IMR-90 (cell line): ENCODE data around the gene RERE. TPM values are rescaled to one million over a fixed set of nuclear protein-coding genes. Genes with fewer than 3 reads are reported as not detected.

Source experiments
- ATAC-seq: fragments of 200-7000 bp; cut with Tn5 transposase; 2 replicates; pipeline ENCODE4 v1.9.1; 2020; ENCODE audit warnings: low read depth, mild to moderate bottlenecking, moderate library complexity
- BruUV-seq: library from RNA; stranded (reverse); fragments of 400-500 nt; replicated peaks from 2 replicates; lab custom pipeline; 2021; lab: Mats Ljungman, UMichigan
- CTCF ChIA-PET: fragments of 300-600 bp; formaldehyde crosslinking; extraction: SDS; loops from one replicate; lab custom pipeline; 2021; ENCODE audit warnings: antibody characterized with exemption; lab: Yijun Ruan, JAX
- POLR2A ChIA-PET: fragments of 300-600 bp; sonication (Branson Sonifier 250); formaldehyde crosslinking; loops from one replicate; lab custom pipeline; 2022; ENCODE audit warnings: antibody characterized with exemption; ENCODE audit not compliant: unreplicated experiment; lab: Charles Lee
- DNase-seq: peaks from one replicate; pipeline ENCODE4 v3.0.0; 2013
- H2AFZ ChIP-seq: replicated peaks from 2 replicates; pipeline ENCODE3; 2013; ENCODE audit warnings: low read length, mild to moderate bottlenecking; ENCODE audit not compliant: poor library complexity
- H2AK5ac ChIP-seq: 2 replicates; pipeline ENCODE4 v1.6.1; 2013; ENCODE audit warnings: low read depth, low read length, inconsistent platforms
- H2AK9ac ChIP-seq: replicated peaks from 2 replicates; pipeline ENCODE3; 2013; ENCODE audit warnings: mild to moderate bottlenecking, low read depth, low read length, moderate library complexity; ENCODE audit not compliant: poor library complexity
- H2BK120ac ChIP-seq: 2 replicates; pipeline ENCODE4 v1.6.1; 2013; ENCODE audit warnings: low read depth, low read length, inconsistent platforms
- H2BK15ac ChIP-seq: 3 replicates; pipeline ENCODE4 v1.6.1; 2013; ENCODE audit warnings: low read depth, low read length, inconsistent platforms
- H2BK20ac ChIP-seq: 2 replicates; pipeline ENCODE4 v1.6.1; 2013; ENCODE audit warnings: low read depth, mild to moderate bottlenecking, inconsistent platforms, low read length, moderate library complexity
- H2BK5ac ChIP-seq: 2 replicates; pipeline ENCODE4 v1.6.1; 2013; ENCODE audit warnings: mild to moderate bottlenecking, low read depth, low read length, inconsistent platforms; ENCODE audit not compliant: poor library complexity, severe bottlenecking
- H3K14ac ChIP-seq: replicated peaks from 2 replicates; pipeline ENCODE4 v1.6.1; 2013; ENCODE audit warnings: low read depth, low read length, inconsistent platforms
- H3K18ac ChIP-seq: 2 replicates; pipeline ENCODE4 v1.6.1; 2013; ENCODE audit warnings: low read depth, low read length, control low read depth
- H3K23ac ChIP-seq: 2 replicates; pipeline ENCODE4 v1.6.1; 2013; ENCODE audit warnings: low read depth, low read length, inconsistent platforms
- H3K27ac ChIP-seq: 2 replicates; pipeline ENCODE4 v1.5.1; 2013; ENCODE audit warnings: mild to moderate bottlenecking, control low read depth, low read length; ENCODE audit not compliant: insufficient read depth
- H3K27me3 ChIP-seq: 2 replicates; pipeline ENCODE4 v1.6.1; 2013; ENCODE audit warnings: low read length; ENCODE audit not compliant: control insufficient read depth, insufficient read depth
- H3K36me3 ChIP-seq: 2 replicates; pipeline ENCODE4 v1.6.1; 2013; ENCODE audit warnings: low read length, mixed read lengths; ENCODE audit not compliant: control insufficient read depth, insufficient read depth
- H3K4ac ChIP-seq: 2 replicates; pipeline ENCODE4 v1.6.1; 2013; ENCODE audit warnings: low read depth, low read length, inconsistent platforms
- H3K4me1 ChIP-seq: 2 replicates; pipeline ENCODE4 v1.6.1; 2013; ENCODE audit warnings: low read length, mixed read lengths; ENCODE audit not compliant: control insufficient read depth, insufficient read depth
- H3K4me2 ChIP-seq: 2 replicates; pipeline ENCODE4 v1.6.1; 2013; ENCODE audit warnings: low read depth, mild to moderate bottlenecking, control low read depth, low read length, moderate library complexity
- H3K4me3 ChIP-seq: 2 replicates; pipeline ENCODE4 v1.5.1; 2013; ENCODE audit warnings: low read depth, mild to moderate bottlenecking, control low read depth, low read length, moderate library complexity; ENCODE audit not compliant: insufficient read depth
- H3K56ac ChIP-seq: 2 replicates; pipeline ENCODE4 v1.6.1; 2013; ENCODE audit warnings: low read length, inconsistent platforms; ENCODE audit not compliant: insufficient read depth; ENCODE audit errors: extremely low read depth
- H3K79me1 ChIP-seq, 2 experiments: 2 replicates each; pipeline ENCODE4 v1.6.1; 2013; ENCODE audit warnings: low read length in 2 of 2, inconsistent platforms in 1 of 2, low read depth in 1 of 2
- H3K9ac ChIP-seq: 2 replicates; pipeline ENCODE4 v1.6.1; 2013; ENCODE audit warnings: low read depth, low read length, control low read depth
- H3K9me1 ChIP-seq: 2 replicates; pipeline ENCODE4 v1.6.1; 2013; ENCODE audit warnings: low read length, inconsistent platforms; ENCODE audit not compliant: insufficient read depth
- H3K9me3 ChIP-seq: 2 replicates; pipeline ENCODE4 v1.6.1; 2013; ENCODE audit warnings: low read length; ENCODE audit not compliant: control insufficient read depth, insufficient read depth
- H4K20me1 ChIP-seq: 2 replicates; pipeline ENCODE4 v1.6.1; 2013; ENCODE audit warnings: low read length, inconsistent platforms; ENCODE audit not compliant: insufficient read depth
- H4K5ac ChIP-seq: 2 replicates; pipeline ENCODE4 v1.6.1; 2013; ENCODE audit warnings: mild to moderate bottlenecking, low read depth, low read length, control low read depth
- H4K8ac ChIP-seq, 2 experiments: 2 replicates each; pipeline ENCODE4 v1.6.1; 2013; ENCODE audit warnings: low read depth in 2 of 2, low read length in 2 of 2, control low read depth in 1 of 2, inconsistent platforms in 1 of 2
- H4K91ac ChIP-seq: 2 replicates; pipeline ENCODE4 v1.6.1; 2013; ENCODE audit warnings: low read depth, low read length, inconsistent platforms; ENCODE audit not compliant: insufficient read depth
- FOS ChIP-seq: fragments of 150-350 bp; IDR thresholded peaks from 2 replicates; pipeline ENCODE4 v1.6.1; 2016; ENCODE audit warnings: low read depth, low read length
- MXI1 ChIP-seq: IDR thresholded peaks from 2 replicates; pipeline ENCODE4 v1.6.1; 2012; ENCODE audit warnings: low read depth, mild to moderate bottlenecking, low read length, moderate library complexity, borderline replicate concordance
- POLR2A ChIP-seq: IDR thresholded peaks from 2 replicates; pipeline ENCODE4 v1.6.1; 2012; ENCODE audit warnings: mild to moderate bottlenecking, low read depth, low read length
- WGBS, 2 experiments: methylation state at CpG; one replicate each; pipeline versions ENCODE4 v1.1.5 to v1.1.7; 2013; ENCODE audit warnings: missing lambda C conversion rate in 2 of 2; ENCODE audit not compliant: insufficient read length in 1 of 2; ENCODE audit errors: extremely low coverage in 2 of 2; 5-methylcytosine and 5-hydroxymethylcytosine counted together
- dilution Hi-C: fragments of 300-500 bp; cut with HindIII; formaldehyde crosslinking; loops from one replicate; pipeline ENCODE4 v1.14.3; 2018; ENCODE audit warnings: low sequenced_read_pairs; ENCODE audit not compliant: unreplicated experiment
- in situ Hi-C: fragments of 300-500 bp; cut with MboI; formaldehyde crosslinking; loops from 3 replicates; pipeline ENCODE4 v1.14.3; 2019; ENCODE audit warnings: low sequenced_read_pairs, inconsistent platforms, mixed read lengths
- intact Hi-C: fragments of 100-400 bp; cut with micrococcal nuclease; formaldehyde crosslinking; loops from 2 replicates; pipeline ENCODE4 v1.10.0; 2022
- polyA plus RNA-seq, 3 experiments: library from polyadenylated mRNA; depleted of rRNA; stranded (reverse); fragments of >200 nt; gene quantifications; 2 replicates each; pipeline ENCODE4 v1.2.3, GENCODE V29; 2012; ENCODE audit warnings: low replicate concordance in 1 of 3
- total RNA-seq: library from RNA; depleted of rRNA; stranded (reverse); fragments of >200 nt; gene quantifications from 2 replicates; pipeline ENCODE4 v1.2.3, GENCODE V29; 2012
- TF ChIP-seq, protein P1 (sequence below): fragments of 150-350 bp; IDR thresholded peaks from 2 replicates; pipeline ENCODE4 v1.6.1; 2017; ENCODE audit warnings: mild to moderate bottlenecking, antibody characterized with exemption, low read length, low read depth

The RERE gene
- total and polyA plus RNA-seq, 2 of the 4 experiments (the other 2 are of a cell fraction) = 11.5 to 25.1 TPM

GRCh38 chr1:8660411-8660828 lies 157.0 kb downstream of the RERE start:
- Histone ChIP-seq H3K4me1 (peaks cover 30% of the 10 kb centered on the region), H4K91ac (peak overlapping the region; percentile 1; the same call in 1 of the 2 replicates)
- dilution Hi-C loops = no loop called here

More at GRCh38 chr1:8660411-8660828, 157.0 kb downstream of the RERE start:
- WGBS, 2 experiments = 0% methylated on average over 2 of the region's 5 CpGs; no CpG with 5 or more reads in 1 of the 2 experiments
- Histone ChIP-seq H3K79me1 (peaks cover 37 to 69% of the 10 kb centered on the region in 2 experiments), H2BK120ac (no peak overlapping the region), H3K18ac (peak overlapping the region; percentile 78; the same call in 1 of the 2 replicates), H2AK9ac (no peak overlapping the region), H3K56ac (no peak overlapping the region), H3K4me3 (no peak overlapping the region; the same call in 1 of the 2 replicates), H2AFZ (no peak overlapping the region), H2AK5ac (no peak overlapping the region), H4K5ac (no peak overlapping the region), H2BK5ac (peak overlapping the region; percentile 91), H4K20me1 (peaks cover 61% of the 10 kb centered on the region), H3K9me3 (no peaks in the 10 kb centered on the region), H3K27ac (peak overlapping the region; percentile 15; the same call in 1 of the 2 replicates), H4K8ac (peak overlapping the region; percentile 4 to 77; a peak in 3 of 4 replicates), H3K27me3 (no peaks in the 10 kb centered on the region), H3K23ac (peak overlapping the region; percentile 2; the same call in 1 of the 2 replicates), H3K36me3 (no peaks in the 10 kb centered on the region; the same call in 1 of the 2 replicates), H3K4me2 (peak overlapping the region; percentile 85; the same call in 1 of the 2 replicates), H2BK15ac (no peak overlapping the region), H3K4ac (peak overlapping the region; percentile 1; the same call in 1 of the 2 replicates), H3K14ac (0 out of 2 replicates have a peak overlapping the region, but pooled peaks have one; percentile 1), H2BK20ac (no peak overlapping the region), H3K9ac (no peak overlapping the region; the same call in 1 of the 2 replicates), H3K9me1 (peaks cover 31% of the 10 kb centered on the region)
- TF ChIP-seq FOS = 0 out of 2 replicates have a peak, but pooled peaks have one; percentile 21
- 0 out of 2 replicates have a peak, but pooled peaks have one; percentile 34 for TF ChIP-seq MXI1
- TF ChIP-seq POLR2A = peak; percentile 39; the same call in 1 of the 2 replicates
- TF ChIP-seq, protein P1, sequence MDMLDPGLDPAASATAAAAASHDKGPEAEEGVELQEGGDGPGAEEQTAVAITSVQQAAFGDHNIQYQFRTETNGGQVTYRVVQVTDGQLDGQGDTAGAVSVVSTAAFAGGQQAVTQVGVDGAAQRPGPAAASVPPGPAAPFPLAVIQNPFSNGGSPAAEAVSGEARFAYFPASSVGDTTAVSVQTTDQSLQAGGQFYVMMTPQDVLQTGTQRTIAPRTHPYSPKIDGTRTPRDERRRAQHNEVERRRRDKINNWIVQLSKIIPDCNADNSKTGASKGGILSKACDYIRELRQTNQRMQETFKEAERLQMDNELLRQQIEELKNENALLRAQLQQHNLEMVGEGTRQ = no peak
- DNase-seq = peak; percentile 94
- intact Hi-C loops (loop anchor here (2.0 to 10.0 kb wide), 2 partner anchors 34 to 286 kb away; no protein-coding TSS in a partner anchor), in situ Hi-C loops (no loop called here)
- CTCF ChIA-PET = interaction anchor here (1.2 kb wide), 1 partner anchor 152 kb away, joined by 3 read pairs; no protein-coding TSS in a partner anchor
- POLR2A ChIA-PET = no interaction called here
- peak; percentile 91 for ATAC-seq
- BruUV-seq = no TSS peak
